Measurements from ENCODE around the gene SFXN3.

The SFXN3 gene, protein sequence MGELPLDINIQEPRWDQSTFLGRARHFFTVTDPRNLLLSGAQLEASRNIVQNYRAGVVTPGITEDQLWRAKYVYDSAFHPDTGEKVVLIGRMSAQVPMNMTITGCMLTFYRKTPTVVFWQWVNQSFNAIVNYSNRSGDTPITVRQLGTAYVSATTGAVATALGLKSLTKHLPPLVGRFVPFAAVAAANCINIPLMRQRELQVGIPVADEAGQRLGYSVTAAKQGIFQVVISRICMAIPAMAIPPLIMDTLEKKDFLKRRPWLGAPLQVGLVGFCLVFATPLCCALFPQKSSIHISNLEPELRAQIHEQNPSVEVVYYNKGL

DNA sequence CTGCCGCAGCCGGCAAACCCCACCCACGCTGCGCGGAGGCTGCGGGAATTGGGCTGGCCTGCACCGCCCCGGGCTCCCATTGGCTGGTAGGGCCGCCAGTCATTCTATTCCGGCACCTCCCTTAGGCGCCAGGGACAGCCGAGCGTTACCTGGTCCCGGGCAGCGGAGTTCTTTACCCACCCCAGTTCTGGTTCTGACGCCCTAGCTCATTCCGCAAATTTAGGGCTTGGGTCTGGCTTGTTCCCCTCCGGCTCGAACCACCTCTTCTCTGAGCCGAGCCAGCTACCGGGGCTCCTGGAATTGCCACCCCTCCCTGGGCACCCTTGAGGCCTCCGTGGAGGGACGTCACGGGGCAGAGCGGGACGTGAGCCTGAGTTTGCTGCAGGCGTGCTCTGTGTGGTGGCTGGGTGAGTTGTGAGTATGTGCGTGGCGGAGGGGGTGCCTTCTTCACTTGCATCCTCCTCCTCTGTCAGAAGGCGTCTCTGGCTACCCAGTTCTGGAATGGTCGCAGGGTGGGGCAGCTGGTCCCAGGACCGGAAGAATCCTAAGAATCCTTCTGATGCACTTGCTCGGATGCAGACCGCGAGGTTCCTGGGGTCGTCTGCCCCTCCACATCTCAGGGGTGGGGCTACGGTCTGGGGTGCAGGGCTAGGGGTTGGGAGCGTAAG, at the start of gene SFXN3, which contains the start of gene PDZD7:
Gene SFXN3, plus strand, starts transcription at position 107 of the 668 bp plus-strand sequence. CDS start 3,461 bp downstream, outside the sequence.
Gene PDZD7, minus strand, starts transcription at position 2 of the 668 bp plus-strand sequence. CDS start 910 bp downstream, outside the sequence.
- DNase-seq (ENCODE audit: low read depth in 2 of 2) = peak; percentile 97 to 98

DNA sequence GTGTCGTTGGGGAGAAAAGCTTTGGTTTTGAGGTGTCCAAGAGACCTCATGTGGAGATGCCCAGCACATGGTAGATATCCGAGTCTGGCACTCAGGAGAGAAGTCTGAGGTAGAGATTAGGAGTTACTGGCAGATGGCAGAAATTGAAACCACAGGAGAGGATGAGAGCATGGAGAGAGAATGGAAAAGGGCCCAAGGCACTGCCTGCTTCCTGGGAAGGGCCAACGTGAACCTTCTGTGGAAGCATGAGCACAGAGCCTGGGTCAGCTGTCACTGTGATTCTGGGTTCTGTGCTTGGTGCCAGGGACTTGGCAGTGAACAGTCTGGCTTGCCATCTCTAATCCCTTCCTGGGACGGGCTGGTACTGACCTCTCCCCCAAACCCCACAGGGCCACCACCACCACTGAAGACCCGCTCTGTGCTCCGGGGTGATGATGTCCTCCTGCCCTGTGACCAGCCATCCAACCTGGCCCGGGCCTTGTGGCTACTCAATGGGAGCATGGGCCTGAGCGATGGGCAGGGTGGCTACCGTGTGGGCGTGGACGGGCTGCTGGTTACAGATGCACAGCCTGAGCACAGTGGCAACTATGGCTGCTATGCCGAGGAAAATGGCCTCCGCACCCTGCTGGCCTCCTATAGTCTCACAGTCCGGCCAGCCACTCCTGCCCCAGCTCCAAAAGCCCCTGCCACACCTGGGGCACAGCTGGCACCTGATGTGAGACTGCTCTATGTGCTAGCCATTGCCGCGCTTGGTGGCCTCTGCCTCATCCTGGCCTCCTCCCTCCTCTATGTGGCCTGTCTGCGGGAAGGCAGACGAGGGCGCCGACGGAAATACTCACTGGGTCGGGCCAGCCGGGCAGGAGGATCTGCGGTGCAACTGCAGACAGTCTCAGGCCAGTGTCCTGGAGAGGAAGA, 47.9 kb upstream of the SFXN3 start:
- no peak for DNase-seq (ENCODE audit: low read depth in 2 of 2)

DNA sequence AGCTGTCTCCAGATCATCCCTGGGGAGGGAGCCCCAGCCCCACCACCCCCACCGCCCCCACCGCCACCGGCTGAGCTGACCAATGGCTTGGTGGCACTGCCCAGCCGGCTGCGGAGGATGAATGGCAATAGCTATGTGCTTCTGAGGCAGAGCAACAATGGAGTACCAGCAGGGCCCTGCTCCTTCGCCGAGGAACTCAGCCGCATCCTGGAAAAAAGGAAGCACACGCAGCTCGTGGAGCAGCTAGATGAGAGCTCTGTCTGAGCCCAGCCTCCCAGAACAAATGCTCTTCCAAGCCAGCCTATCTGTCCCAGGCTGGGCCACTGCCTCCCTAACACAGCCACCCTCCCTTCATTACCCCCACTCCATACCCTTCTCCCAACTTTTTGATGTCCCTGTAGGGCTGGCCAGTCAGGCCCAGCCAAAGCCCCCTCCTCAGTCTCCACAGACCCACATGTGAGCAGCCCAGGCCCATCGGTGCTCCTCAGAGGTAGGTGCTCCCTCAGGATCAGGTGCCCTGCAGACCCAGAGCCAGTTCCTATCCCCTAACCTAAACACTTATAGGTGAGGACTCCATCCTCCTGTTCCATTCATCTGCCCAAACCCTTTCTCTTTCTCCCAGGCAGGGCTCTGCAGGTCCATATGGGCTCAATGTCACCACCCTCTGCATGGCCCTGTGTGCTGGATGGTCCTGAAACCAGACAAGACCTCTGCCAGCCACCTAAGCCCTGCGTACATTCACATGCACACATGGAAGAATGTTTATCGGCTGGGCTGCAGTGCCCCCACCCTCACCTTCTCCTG, 47.0 kb upstream of the SFXN3 start:
- no peak for DNase-seq (ENCODE audit: low read depth in 2 of 2)

DNA sequence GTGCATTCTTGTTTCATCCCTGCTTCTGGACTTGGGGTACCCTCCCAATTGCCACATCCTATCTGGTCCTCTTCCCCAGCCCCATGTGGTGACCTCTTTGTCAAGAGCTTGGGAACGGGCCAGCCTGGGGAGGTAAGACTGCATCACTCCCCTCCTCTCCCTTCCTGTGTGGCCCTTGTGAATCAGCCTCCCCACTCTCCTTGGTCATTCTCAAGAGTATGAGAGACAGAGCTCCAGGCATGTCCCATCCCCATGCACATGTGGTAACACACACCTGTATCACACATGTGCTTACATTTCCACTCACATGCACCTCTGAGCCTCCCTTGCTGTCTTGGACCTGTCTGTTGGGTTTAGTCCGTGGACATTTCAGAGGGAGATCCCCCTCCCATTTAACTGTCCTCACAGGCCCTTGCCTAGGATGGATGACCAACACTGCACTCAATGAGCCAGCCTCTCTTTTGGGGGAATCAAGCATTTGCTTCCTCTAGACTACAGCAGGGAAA, 46.3 kb upstream of the SFXN3 start:
- no peak for DNase-seq (ENCODE audit: low read depth in 2 of 2)

DNA sequence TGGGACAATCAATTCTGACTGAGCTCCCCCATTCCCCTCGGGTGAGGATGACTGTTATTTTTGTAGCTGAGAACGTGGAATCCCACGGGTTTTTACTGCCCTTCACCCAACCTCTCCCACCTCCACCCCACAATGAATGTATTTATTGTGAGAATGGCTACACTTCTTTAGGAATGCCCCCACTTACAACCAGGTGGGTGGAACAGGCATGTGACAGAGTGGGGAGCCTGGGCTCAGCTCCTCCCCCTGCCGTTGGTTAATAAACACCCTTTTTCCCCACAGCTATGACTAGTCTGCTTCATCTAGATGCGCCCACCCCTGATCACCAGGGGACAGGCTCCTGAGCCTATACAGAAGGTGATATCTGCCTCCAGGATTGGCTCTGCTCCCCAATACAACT, 45.7 kb upstream of the SFXN3 start:
- no peak for DNase-seq (ENCODE audit: low read depth in 2 of 2)

DNA sequence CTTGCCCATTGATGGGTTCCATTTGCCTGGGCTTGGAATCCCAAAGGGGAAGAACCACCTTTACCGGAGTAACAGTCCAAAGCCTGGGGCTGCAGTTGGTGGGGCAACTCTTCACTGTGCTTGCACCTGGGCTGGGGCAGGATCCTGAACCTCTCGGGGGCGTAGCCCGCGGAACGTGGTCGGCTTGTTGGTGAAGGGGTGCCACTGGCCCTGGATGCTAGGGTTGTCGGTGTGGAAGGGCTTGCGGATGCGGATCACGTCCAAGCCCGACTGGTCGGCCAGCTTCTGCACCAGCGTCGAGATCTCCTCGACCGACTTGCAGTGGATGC, 44.4 kb upstream of the SFXN3 start:
- no peak for DNase-seq (ENCODE audit: low read depth in 2 of 2)

DNA sequence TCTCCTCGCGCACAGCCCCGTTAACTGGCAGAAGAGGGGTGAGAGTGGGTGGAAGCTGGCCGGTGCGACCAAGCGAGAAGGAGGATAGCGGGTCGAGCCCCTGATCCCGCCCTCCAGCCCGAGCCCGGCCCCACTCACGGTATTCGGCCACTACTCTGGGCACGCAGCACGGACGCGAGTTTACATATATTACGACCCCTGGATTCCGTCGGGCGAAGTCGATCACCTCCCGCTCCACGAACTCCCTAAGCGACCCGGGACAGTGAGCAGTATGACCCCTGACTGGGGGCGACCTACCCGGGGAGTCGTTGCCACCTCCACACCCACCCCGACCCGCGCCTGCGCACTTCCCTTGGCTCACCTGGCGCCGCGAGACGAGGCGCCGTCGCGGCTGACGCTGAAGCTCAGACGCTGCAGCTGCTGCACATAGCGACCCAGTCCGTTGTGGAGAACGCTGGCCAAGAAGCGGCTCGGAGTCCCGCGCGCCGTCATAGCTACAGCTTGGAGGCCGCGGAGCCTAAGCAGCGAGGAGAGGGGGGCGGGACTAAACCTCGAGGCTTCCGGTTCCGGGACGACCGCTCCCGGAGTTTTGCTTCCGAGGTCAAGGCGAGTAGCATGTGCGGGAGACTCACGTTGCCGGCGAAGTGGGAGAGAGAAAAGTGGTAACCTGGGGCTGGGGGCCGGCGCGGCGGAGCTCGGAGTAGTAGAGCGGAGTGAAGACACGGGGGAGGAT, 43.9 kb upstream of the SFXN3 start, which contains the start of the genes MRPL43 and TWNK:
Gene MRPL43, minus strand, starts transcription at position 546 of the 733 bp plus-strand sequence. Its CDS starts 54 bp downstream, at position 492.
Gene TWNK, plus strand, starts transcription at position 592 of the 733 bp plus-strand sequence. CDS start 668 bp downstream, outside the sequence.
- peak; percentile 78 to 83 for DNase-seq (ENCODE audit: low read depth in 2 of 2)

DNA sequence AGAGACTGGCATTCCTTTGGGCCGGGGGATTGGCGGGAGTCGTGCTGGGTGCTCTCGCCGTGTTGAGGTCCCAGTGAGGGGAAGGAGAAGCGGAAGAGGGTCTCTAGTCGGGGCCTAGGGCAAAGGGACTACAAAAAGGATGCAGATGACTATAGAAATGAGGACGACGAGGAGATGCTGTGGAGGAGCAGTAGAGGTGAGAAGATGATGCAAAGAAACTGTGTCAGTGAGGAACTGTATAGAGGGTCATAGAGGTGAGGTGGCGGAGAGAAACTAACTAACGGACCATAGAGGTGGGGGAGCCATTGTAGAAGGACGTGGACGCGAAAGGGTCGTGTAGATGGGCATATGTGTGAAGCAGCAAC, 43.4 kb upstream of the SFXN3 start:
- no peak for DNase-seq (ENCODE audit: low read depth in 2 of 2)

DNA sequence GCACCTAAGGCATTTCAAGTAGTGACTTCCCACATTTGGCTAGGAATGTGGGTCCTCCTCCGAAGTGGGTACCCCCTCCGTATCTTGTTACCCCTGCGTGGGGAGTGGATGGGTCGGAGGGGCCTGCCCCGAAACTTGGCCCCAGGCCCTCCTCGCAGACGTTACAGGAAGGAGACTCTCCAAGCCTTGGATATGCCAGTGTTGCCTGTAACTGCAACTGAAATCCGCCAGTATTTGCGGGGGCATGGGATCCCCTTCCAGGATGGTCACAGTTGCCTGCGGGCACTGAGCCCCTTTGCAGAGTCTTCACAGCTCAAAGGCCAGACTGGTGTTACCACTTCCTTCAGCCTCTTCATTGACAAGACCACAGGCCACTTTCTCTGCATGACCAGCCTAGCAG, 42.9 kb upstream of the SFXN3 start:
- DNase-seq (ENCODE audit: low read depth in 2 of 2) = no peak

DNA sequence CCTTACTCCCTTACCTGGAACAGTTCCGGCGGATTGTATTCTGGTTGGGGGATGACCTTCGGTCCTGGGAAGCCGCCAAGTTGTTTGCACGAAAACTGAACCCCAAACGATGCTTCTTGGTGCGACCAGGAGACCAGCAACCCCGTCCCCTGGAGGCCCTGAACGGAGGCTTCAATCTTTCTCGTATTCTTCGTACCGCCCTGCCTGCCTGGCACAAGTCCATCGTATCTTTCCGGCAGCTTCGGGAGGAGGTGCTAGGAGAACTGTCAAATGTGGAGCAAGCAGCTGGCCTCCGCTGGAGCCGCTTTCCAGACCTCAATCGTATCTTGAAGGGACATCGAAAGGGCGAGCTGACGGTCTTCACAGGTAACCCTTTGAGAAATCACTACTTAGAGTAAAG, 41.9 kb upstream of the SFXN3 start:
- no peak for DNase-seq (ENCODE audit: low read depth in 2 of 2)

DNA sequence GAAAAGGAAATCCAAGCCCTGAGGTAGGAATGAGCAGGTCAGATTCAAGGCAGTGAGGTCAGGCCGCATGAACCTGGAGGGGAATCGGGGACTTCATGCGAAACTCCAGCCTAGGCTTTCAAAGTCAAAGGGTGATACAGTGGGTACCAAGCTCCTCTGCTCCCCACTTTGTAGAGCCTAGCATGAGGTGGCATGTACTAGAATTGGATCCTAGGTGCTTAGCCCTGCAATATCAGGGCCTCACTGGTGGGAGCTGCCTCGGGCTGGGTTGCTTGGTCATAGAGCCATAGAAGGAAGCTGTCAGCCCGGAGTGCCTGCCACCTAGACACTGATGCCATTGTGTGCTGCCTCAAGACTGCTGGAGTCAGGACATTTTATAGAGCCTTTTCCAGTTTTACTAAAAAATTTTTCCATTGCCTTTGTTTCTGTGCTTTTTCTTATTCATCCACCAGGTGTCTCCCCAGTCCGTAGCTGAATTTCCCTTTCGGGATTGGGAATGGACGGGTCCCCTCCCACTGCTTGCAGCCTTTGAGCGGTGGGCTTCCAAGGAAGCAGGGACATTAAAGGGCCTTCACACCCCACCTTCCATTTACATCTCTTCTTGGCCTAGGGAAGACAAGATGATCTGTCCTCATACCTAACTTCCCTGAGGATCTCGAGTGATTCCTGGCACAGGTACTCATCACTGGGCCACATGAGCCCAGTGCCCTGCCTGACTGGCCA, 36.9 kb upstream of the SFXN3 start:
- no peak for DNase-seq (ENCODE audit: low read depth in 2 of 2)

DNA sequence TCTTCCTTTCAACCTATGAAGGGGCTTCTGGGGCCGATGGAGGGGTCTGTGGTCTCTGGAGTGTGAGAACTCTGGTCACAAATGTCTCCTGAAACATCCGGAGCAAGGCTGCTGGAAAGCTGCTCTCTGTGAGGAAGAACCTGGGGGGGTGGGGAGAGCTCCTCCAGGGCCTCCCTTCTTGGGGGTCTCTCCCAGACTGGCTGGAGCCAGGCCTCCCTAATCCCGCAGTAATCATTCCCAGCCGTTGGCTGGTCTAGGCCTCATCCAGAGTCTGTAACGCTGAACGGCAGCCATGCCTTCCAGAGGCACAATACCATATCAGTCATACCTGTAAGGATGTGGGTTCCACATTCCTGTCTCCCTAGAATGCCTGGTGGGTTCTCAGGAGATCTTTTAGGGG, 35.9 kb upstream of the SFXN3 start:
- DNase-seq (ENCODE audit: low read depth in 2 of 2) = no peak

DNA sequence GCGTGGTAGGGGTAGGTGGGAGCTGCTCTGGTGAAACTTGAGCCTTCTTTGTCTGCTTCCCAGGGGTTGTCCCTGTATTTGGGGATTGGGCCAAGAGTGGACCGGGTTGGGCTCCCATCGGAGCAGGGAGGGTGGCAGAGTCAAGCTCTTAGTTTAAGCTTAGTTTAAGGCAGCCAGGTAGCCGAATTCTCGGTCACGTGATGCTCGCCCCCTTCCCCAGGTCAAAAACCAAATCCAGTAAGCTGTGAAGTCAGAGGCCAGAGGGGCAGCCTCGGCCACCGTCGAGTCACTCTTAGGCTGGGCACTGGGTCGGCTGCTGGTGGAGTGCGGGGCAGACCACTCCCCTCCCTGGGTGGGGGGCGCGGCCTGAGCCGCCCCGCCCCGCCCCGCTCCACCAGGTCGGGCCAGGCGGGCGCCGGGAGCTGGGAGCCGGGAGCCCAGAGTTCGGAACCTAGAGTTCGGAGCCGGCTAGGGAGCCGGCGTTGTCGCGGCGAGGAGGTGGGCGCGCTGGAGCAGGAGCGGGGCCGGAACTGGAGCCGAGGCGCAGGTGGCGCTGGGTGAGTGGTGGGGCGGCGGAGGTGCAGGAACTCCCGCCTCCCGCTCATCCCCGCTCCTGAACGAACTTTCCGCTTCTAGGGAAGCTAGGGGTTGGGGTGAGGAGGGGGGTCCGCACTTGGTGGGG, 34.2 kb upstream of the SFXN3 start:
- no peak for DNase-seq (ENCODE audit: low read depth in 2 of 2)

DNA sequence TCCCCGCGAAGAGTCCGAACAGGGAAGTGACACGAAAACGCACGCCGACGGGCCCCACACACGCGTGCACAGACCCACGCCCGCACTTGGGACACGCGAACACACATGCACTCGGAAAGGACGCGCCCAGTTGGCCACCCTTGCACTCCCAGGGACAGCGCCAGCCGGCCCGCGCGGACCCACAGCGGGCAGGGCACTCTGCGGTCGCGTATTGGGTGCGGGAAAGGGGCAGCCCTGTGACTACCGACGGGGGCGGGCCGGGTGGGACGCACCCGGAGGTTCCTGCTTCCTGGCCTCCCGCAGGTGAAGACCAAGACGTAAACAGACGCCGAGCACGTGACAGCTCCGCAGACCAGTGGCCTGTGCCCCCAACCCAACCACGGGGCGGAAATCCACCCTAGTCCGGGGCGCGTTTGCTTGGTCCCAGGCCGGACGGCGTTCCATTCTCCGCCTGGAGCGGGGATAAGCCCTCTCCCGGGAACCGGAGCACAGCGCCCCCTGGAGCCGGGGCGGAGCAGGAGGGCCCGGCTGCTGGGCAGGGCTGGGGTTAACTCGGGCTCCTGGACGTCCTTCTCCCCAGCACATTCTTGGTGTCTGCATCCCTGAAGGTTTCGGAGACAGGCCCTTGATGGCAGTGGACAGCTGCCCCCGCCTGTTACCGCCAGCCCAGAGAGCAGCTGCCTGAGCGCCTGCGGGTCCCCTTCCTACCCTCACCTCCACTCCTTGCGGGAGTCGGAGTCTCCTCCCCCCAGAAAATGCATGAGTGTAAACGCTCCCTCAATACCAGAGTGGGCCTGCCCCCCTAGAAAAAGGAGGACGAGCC, 33.5 kb upstream of the SFXN3 start:
- DNase-seq (ENCODE audit: low read depth in 2 of 2) = peak; percentile 69 to 72

DNA sequence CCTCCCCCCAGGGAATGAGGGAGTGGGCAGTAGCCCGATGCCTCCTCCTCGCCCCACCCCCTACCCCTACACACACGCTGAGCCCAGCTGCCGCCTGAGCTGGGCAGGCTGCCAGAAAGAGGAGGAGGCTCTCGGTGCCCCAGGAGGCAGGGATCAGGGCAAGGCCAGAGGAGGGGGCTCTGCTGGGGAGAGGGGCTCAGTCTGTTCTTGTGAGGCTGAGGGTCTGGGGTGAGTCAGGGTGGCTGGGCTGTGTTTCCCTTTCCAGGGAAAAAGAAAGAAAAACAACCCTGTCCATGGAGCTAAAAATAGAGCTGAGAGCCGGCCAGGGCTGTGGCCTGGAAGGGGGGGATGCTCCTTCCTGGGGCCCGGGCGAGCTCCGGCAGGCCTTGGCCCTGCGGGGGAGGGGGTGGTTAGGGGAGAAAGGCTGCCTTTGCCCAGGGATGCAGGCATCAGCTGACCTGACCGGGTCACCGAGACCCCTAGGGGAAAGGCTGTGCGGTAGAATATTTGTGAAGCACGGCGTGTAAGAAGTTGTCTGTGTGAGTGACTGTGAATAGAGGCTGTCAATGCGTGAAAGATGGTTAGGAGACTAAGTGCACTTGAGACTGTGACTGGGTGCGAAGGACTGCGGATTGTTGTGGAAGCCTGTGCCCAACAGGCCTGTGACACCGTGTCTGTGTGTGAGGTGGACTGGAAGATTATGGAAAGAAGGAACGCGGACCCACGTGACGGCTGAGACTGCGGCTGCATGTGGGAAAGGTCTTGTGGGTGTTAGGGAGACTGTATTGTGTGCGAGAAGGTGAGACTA, 32.6 kb upstream of the SFXN3 start:
- DNase-seq (ENCODE audit: low read depth in 2 of 2) = peak in 1 of 2 donors; percentile 60

DNA sequence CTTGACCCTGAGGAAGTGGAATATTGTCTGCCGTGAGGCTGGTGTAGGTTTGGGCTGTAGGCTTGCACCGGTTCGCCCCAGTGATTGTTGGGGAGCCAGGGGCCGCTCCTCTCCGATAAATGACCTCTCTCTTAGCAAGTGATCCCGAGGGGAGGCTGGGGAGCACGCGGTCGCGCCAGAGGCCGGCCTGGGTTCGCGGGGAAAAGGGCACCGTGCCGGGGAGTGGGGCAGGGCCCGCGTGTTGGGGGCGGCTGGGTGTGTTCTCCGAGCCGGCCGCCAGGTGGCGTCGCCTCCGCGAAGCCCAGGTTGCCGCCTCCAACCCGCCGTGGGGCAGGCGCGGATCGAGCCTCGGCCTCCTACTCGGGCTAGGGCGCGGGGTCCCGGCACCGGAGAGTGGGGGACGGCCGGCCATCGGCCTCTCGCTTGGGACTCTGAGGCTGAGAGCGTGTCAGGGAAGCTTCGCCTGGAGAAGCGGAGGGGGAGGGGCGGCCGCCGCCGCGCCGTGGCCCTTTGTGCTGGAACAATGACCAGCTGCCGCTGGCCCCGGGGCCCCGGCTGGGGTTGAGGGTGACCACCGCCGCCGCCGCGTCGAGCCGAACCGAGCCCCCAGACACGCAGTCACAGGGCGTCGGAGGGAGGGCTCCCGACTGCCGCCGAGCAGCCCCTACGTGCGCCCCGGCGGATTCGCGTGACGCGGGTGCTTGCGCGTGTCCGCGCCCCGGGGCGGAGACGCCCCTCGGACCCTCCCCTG, 31.9 kb upstream of the SFXN3 start:
- DNase-seq (ENCODE audit: low read depth in 2 of 2) = peak; percentile 68 to 69

DNA sequence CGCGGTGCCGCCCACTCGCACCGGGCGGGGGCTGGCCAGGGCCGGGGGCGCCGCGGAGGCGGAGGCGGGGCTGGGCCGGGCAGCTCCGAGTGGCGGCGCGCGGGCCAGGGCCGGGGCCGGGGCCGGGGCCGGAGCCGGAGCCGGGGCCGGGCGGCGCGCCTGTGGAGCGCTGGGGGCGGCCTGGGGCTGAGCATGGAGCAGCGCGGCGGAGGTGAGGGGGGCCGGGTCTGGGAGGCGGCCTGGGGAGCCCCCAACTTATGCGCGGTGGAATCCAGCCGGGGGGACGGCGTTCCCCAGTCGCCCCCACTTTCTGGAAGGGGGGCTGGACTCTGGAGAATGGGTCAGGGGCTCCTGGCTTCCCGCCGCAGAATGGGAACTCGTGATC, 31.3 kb upstream of the SFXN3 start, which contains the start of gene LZTS2:
Gene LZTS2, plus strand, starts transcription at position 67 of the 385 bp plus-strand sequence. CDS start 2,731 bp downstream, outside the sequence.
- DNase-seq (ENCODE audit: low read depth in 2 of 2) = no peak

Data from stimulated activated CD4-positive, alpha-beta T cell treated with anti-CD3 and anti-CD28 coated beads, Interleukin-4, amount 100 ng/mL, for 48 hours (primary cell).